Measurements from ENCODE around the gene LINGO4.
A peak's percentile ranks its signal among the peaks of the same experiment; 100 is the strongest.

LINGO4 gene

GRCh38 chr1:151805066-151805820 lies at the start of gene LINGO4:
Gene LINGO4 (minus strand): TSS chr1:151805419. CDS start chr1:151802704, 2,715 bp downstream.
- no peak for DNase-seq

- no peak for DNase-seq
Observed at GRCh38 chr1:151854658-151855057, 49.4 kb upstream of the LINGO4 start.

- DNase-seq, result no peak
Observed at GRCh38 chr1:151853411-151853943, 48.3 kb upstream of the LINGO4 start, which contains the start of gene THEM5. Gene THEM5 (minus strand): TSS chr1:151853712. CDS start chr1:151853565, 147 bp downstream.

- no peak for DNase-seq
Observed at GRCh38 chr1:151852733-151853132, 47.5 kb upstream of the LINGO4 start.

DNA sequence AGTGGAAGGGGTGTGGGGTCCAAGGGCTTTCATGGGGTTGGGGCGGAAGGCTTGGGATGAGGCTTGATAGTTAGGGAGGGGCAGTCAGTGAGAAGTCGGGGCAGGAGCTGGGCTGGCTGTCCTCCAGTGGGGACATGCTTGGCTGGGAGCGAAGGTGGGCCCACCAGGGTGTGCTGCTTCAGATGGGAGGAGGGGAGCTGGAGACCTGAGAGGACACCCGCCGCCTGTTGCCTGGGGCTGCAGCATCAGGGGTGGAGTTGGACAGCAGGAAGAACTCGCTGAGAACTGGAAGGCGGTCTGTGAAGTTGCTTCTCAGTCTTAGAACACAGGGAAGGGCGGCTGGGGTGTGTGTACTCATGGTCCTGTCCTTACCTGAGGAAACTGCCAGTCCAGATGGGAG lies 46.7 kb upstream of the LINGO4 start:
- DNase-seq, result no peak

DNA sequence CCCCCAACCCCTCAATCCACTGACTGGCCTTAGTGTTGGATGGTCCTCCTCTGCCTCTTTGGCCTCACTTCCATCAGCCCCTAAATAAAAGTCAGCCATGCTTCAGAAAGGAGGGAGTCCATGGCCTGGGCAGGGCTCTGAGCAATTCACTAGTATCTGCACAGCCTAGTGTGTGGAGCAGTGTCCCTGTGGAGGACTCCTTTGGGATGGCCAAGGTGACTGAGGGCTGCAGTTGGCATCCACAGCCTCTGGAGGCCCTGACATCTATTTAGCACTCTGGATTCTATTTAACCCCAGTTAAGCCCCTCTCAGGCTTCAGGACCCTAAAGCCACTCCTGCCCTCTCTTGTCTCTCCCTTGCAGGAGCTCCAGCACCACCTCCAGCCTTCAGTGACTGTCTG lies 44.7 kb upstream of the LINGO4 start:
- no peak for DNase-seq

DNA sequence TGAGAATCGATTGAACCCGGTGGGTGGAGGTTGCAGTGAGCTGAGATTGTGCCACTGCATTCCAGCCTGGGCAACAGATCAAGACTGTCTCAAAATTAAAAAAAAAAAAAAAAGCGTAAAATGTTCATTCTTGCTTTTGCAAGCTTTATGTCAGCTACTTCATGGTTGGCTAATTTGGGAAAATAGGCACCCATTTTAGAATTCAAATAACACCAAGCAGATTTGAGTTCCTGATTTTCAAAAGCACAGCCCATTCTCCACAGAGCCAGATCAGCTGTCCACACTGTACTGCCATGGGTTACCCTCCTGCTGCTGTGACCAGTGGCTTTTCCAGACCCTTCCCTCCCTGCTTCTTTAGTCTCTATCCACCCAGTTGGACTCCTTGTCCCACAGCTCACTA lies 43.9 kb upstream of the LINGO4 start:
- DNase-seq, result no peak

DNA sequence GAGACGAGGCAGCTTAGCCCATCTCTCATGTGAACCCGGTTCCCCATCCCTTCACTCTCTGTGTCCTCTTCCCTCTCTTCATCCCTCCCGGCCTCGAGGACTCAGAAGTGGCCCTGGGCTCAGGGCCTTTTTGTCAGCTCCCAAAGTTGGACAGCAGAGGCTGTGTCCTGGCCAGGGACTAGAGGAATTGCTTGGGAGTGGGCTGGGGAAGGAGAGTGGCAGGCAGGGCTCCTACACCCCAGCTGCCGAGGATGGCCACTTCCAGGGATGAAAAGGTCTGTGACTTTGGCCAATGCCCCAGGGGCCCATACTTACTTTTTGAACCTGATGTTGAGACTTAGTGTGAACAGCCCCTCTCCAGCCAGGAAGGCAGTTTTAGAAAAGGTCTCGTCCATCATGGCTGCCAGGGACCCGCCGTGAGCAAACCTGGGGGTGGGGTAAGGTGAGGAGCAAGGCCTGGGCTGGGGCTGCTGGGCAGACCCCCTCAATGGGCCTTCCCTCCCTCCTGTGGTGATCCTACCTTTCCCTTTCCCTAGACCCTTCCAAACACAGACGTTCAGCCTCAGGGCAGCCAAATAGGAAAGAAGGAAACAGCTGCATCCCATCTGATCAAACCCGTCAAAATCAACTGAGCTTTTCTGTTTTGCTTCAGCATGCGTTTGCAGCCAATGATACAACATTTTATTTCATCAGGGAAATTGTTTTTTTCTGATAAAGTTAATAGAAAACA lies 42.8 kb upstream of the LINGO4 start:
- DNase-seq, result no peak

- no peak for DNase-seq
Observed at GRCh38 chr1:151846686-151847237, 41.5 kb upstream of the LINGO4 start.

GRCh38 chr1:151846062-151846568 lies 40.9 kb upstream of the LINGO4 start:
- no peak for DNase-seq

DNA sequence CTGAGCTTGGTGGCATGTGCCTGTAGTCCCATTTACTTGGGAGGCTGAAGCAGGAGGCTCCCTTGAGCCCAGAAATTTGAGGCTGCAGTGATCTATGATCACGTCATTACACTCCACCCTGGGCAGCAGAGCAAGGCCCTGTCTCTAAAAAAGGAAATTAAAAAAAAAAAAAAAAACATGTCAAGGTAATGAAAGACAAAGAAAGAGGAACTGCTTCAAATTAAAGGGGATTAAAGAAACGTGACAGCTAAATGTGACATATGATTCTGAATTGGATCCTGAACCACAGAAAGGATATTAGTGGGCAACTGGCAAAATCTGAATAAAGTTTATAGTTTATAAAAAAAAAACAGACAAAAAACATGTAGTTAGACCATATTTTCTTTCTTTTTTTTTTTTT lies 38.2 kb upstream of the LINGO4 start:
- no peak for DNase-seq

DNA sequence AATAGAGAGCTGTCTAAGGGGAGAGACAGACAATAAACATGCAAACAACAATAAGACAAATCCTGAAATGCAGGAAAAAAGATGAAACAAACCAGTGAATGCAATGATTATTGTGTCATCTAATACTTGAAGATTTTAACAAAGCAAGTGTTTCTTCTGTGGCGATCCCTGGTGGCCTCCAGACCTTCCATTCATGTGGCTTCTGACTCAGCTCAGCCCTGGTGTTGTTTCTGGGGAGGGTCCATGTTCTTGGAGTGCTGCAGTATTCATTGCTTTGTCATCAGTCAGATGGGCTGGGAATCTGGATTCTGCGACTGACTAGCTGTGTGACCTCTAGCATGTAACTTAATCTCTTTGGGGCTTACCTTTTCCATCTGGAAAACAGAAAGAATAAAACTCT lies 35.9 kb upstream of the LINGO4 start:
- no peak for DNase-seq

DNA sequence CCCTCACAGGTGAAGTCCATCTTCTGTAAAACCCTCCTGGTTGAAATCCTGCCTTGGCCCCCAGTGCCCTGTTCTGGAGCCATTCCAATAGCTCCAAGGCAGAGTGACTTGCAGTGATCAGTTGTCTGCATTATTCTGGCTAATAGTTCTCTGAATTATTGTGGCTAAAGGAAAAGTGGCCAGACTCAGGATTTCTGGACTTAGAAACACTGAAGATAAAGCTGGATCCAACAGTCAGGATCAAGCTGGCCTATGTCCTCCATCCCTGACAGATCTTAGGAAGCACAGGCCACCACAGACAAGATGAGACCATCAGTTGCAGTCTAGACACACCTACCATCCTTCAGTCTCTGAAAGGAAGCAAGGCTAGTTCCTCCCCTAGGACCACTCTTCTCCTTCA lies 35.2 kb upstream of the LINGO4 start:
- no peak for DNase-seq

DNA sequence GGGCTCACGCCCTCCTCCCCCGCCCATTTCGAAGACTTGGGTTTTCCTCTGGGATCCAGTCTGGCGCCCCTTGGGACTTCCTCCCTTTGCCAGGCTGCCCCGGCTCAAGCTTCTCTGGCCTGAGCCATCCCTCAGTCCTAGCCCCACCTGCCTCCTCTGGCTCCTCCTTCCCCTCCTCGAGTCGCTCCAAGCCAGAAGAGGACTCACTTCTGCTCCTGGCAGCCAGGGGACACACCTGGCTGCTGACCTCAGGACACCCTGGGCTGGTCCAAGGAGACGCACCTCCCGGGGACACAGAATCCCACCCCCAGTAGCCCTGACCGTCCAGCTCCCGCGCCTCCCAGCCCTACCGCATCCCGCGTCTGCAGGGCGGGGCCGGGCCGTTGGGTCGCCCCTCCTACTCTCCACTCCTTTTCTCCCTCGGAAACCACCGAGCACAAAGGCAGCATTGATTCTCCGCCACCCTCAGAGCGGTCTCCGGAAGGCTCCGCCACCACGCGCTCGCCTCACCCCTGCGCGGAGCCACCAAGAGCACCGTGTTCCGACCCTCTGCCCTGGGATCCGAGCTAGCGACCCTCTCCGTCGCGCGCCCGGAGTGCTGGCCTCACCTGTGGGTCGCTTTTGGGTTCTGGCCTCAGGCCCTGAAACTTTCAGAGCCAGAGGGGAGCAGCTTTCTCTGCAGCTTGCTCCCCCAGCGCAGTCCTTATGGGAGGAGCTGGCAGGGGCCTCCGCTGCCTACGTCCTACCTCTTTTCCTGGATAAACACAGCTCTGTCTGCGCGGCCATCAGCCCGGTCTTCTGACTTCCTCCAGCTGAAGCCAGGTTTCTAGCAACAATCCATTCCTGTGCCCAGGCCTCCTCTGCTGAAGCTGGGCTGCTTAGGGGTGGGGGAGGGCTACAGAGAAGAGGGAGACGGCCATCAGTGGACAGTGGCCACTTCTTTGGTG lies 34.5 kb upstream of the LINGO4 start, which contains the start of gene C2CD4D:
Gene C2CD4D, minus strand, starts transcription at position 364 of the 947 bp plus-strand sequence. CDS start 831 bp downstream, outside the sequence.
- peak; percentile 68 for DNase-seq

DNA sequence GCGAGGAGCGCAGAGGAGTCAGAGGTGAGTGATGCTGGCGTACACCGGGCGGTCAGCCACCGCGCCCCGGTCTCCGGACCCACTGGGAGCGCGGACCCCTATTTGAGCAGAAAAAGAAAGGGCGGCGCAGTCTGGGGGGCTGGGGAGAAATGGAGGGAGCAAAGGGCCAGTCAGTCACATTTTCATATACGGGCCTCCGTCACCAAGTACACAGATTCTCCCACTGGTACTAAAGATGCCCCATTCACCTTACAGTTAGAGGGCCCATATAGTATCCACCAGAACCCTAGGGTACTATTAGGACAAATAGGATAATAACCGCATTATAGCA lies 33.8 kb upstream of the LINGO4 start:
- no peak for DNase-seq

GRCh38 chr1:151838222-151839081 lies 33.2 kb upstream of the LINGO4 start:
- DNase-seq, result peak; percentile 43

GRCh38 chr1:151837884-151838221 lies 32.6 kb upstream of the LINGO4 start:
- no peak for DNase-seq

GRCh38 chr1:151837197-151837596 lies 32.0 kb upstream of the LINGO4 start:
- DNase-seq, result no peak

GRCh38 chr1:151835596-151835995 lies 30.4 kb upstream of the LINGO4 start:
- no peak for DNase-seq

DNA sequence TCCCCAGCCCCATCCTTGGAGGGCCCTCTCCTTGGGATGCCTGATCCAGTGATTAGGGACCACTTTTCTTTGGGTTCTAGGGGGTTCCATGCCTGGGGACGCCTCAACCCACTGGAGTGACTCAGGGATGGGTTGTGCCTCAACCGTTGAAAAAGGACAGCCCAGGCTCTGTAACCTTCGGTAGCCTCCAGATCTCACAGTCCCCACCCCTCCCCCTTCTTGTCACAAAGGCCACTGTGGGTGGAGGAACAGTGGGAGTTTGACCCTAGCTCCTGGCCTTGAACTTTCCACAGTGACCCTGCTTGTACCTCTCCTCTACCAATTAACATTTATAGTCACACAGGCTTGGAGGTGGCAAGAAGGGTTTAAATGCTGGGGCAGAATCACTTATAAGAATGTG lies 29.0 kb upstream of the LINGO4 start:
- no peak for DNase-seq

DNA sequence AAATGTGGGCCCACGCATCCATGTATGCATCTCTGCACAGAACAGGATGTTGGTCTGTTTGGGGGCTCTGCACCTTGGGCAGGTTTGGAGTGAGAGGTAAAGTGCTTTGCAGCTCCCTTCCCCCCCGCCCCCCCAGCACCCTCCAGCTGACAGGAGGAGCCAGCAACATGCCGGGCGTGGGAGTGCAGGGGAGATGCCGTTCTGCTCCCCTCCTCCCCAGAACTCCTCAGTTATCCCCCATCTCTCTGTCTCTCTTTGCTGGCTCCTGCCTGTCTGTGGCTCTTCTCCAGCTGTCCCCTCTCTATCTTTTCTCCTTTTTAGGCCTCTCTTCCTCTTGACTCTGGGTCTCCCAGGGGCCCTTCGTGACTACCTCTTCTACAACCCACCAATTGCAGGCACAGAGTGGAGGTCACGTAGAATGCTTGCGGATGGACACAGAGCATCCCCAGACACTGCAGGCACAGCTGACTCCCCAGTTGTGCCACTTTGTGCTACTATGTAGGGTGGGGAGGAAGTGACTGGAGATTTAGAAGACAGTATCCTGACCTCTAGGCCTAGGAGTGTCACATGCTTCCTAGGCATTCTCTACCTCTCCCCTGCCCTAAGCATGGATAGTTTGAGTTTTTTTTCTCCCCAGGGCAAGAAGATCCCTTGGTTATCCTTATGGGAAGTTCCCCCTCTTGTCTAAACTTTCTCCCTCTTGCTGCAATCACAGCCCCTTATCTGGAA lies 28.1 kb upstream of the LINGO4 start:
- no peak for DNase-seq
